ENCODE measurements around the gene OVOL1.
"Not testable (repeated sequence)": the region's sequence is repeated elsewhere in the genome, so short reads cannot be mapped to it uniquely, and the experiment has no call there.

OVOL1 gene

DNA sequence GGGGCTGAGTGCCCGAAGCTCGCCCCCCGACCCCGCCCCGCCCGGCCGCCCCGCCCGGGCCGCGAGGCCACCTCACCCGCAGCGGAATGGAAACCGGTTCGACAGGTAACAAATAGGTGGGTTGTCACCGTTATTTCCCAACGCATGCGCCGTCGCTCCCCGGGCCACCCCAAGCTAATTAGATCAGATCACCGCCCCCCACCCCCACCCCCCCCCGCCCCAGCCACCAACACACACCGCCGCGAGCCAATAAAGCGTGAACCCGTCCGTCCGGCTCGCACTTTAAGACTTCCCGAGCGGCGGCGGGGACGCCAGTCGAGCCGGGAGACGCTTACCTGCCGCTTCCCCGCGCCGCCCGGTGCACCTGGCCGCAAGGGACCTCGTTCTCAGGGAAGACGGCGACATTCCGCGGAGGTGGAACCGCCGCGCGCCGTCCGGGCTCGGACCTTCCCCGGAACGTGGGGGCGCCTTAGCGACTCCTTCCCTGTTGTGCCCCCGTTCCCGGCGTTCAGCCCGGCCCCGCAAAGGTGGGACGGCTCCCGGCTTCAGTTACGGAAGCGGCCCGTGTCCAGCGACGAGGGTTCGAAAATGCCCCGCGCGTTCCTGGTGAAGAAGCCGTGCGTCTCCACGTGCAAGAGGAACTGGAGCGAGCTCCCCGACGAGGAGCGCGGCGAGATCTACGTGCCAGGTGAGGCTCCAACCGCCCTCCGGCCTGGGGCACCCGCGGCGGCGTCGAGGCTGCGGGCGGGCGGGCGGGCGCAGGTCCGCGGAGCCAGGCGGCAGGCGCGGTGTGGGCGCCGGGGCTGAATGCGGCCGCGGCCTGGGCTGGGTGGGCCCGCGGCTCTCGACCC lies at the start of gene OVOL1:
TSS of gene OVOL1 (plus strand) at position 278 of the 851 bp plus-strand sequence. CDS start at position 589, 311 bp downstream.
- Histone ChIP-seq H3K4me3 (peak within 1 kb of the TSS; percentile 66), H3K27ac (no peak within 1 kb of the TSS), H3K9ac (no peak within 1 kb of the TSS; the same call in 1 of the 2 replicates), H4K20me1 (peaks cover 26% of the 10 kb centered on the region), H3K36me3 (no peaks in the 10 kb centered on the region), H3K9me3 (no peaks in the 10 kb centered on the region), H3K27me3 (peaks cover 83% of the 10 kb centered on the region), H3K4me1 (peaks cover 58% of the 10 kb centered on the region), H3K4me2 (peak within 1 kb of the TSS; percentile 98)
- no peak for TF ChIP-seq Cebpa-rat (IDR thresholded peaks at IDR 0.05)

DNA sequence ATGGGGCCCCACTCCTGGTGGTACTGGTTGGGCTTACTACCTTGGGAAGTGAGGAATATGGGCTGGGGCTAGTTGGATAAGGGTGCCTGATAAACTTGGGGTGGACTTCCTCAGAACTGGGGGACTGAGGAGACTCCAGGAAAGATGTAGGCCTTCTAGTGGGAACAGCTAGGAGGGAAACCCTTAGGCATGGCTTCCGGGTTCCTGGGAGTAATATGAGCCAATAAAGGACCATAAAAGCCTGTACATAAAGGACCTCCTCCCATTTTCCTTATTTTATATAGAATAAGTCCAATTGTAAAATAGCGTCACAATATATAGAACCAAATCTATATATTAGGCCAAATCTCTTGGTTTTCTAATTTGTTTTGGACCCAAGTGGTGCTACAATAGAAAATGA lies 47.8 kb upstream of the OVOL1 start:
- no peaks in the 10 kb centered on the region for H3K27me3 ChIP-seq
- no peaks in the 10 kb centered on the region for H4K20me1 ChIP-seq
- no peak overlapping the region for H3K27ac ChIP-seq
- no peak overlapping the region for H3K9ac ChIP-seq
- H3K36me3 ChIP-seq = no peaks in the 10 kb centered on the region
- no peaks in the 10 kb centered on the region for H3K4me1 ChIP-seq
- TF ChIP-seq Cebpa-rat (IDR thresholded peaks at IDR 0.05) = no peak
- no peak overlapping the region for H3K4me3 ChIP-seq
- peaks cover 35% of the 10 kb centered on the region for H3K9me3 ChIP-seq
- no peak overlapping the region for H3K4me2 ChIP-seq

DNA sequence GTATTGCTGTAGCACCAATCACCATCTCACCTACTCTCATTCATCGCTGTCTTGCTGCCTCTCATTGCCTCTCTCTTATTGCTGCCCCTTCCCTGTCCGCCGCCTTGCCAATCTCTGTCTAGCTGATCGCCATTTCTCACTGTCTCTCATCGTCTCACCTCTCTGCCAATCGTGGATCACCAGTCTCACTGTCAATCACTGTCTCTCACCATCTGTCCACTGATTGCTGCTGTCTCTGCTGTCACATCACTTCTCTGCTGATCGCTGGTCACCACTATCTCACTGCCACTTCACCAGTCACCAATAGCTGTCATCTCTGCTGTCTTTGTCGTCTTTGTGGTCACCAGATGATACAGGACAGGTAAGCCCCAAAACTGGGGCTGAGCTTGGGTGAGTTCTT lies 45.7 kb upstream of the OVOL1 start:
- no peak for TF ChIP-seq Cebpa-rat (IDR thresholded peaks at IDR 0.05)
- no peaks in the 10 kb centered on the region for H4K20me1 ChIP-seq
- H3K4me2 ChIP-seq = no peak overlapping the region
- H3K27ac ChIP-seq = no peak overlapping the region
- H3K27me3 ChIP-seq = no peaks in the 10 kb centered on the region
- H3K9ac ChIP-seq = no peak overlapping the region
- H3K9me3 ChIP-seq = peaks cover 28% of the 10 kb centered on the region
- H3K4me1 ChIP-seq = no peaks in the 10 kb centered on the region
- H3K36me3 ChIP-seq = no peaks in the 10 kb centered on the region
- H3K4me3 ChIP-seq = no peak overlapping the region

DNA sequence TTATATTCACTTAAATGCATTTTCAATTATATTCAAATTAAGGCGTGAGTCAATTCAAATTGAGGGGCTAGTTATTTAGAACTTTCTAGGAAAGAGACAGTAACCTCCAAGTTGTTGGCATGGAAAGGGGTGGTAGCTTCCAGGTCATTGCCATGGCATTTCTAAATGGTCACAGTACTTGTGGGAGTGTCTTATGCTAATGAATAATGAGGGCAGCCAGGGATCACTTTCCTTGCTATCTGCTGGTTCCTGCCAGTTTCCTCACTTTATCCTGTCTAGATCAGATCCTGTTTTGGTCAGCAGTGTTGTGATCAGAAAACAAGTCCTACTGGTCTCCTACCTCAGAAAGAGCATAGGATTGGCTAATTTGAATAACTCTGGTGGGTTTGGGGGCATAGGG lies 44.5 kb upstream of the OVOL1 start:
- H3K36me3 ChIP-seq = no peaks in the 10 kb centered on the region
- no peak overlapping the region for H3K4me3 ChIP-seq
- no peak overlapping the region for H3K27ac ChIP-seq
- TF ChIP-seq Cebpa-rat (IDR thresholded peaks at IDR 0.05) = no peak
- H3K27me3 ChIP-seq = no peaks in the 10 kb centered on the region
- H3K9ac ChIP-seq = no peak overlapping the region
- no peaks in the 10 kb centered on the region for H3K4me1 ChIP-seq
- no peak overlapping the region for H3K4me2 ChIP-seq
- H3K9me3 ChIP-seq = peaks cover 17% of the 10 kb centered on the region
- H4K20me1 ChIP-seq = no peaks in the 10 kb centered on the region

DNA sequence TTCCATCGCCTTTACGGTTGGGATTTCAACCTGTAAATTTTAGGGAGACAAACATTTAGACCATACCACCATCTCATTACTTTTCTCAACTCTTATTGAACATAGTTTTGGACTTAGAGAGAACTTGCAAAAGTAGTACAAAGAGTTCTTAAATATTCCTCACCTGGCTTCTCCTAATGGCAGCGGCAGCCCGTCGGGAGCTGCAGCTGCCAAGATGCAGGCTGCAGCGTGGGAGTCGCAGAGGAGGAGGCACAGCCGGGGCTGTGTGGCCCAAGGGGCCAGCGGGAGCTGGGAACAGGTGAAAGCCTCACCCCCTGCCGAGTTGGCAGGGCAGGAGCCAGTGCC lies 43.2 kb upstream of the OVOL1 start:
- Histone ChIP-seq H3K27ac (no peak overlapping the region), H3K36me3 (no peaks in the 10 kb centered on the region), H3K4me1 (no peaks in the 10 kb centered on the region), H4K20me1 (no peaks in the 10 kb centered on the region), H3K9me3 (peaks cover 4% of the 10 kb centered on the region), H3K9ac (no peak overlapping the region), H3K4me3 (no peak overlapping the region), H3K4me2 (no peak overlapping the region), H3K27me3 (no peaks in the 10 kb centered on the region)
- TF ChIP-seq Cebpa-rat (IDR thresholded peaks at IDR 0.05) = no peak

DNA sequence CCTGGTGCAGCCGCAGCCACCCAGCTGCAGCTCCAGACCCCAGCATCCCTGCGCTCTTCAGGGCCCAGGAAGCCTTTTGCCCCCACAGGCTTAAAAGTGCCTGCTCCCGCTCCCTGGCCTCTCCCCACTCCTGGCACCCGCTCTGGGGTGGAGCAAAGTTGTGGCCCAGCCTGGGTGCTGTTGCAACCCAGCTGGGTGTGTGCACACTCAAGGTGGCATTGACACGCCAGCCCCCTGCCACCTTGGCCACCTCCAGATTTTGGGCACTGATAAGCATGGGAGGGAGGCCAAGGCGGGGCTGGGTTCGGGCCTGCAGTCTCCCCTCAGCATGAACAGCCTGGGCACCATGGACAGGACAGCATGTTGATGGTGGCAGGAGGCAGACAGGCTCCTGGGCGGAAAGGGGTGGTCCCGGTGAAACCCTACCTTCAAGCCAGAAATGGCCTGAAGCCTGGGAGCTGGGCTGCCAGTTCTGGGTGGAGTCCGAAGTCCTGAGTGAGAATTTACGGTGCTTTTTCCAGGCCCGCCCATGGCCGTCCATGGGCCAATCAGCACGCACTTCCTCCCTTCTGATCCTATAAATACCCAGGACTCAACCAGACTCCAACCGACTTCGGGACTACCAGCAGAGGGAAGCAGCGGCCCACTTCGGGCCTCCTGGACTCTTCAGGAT lies 42.7 kb upstream of the OVOL1 start:
- TF ChIP-seq Cebpa-rat (IDR thresholded peaks at IDR 0.05) = no peak
- H3K4me1 ChIP-seq = no peaks in the 10 kb centered on the region
- no peaks in the 10 kb centered on the region for H3K36me3 ChIP-seq
- H3K4me3 ChIP-seq = no peak overlapping the region
- H3K4me2 ChIP-seq = no peak overlapping the region
- no peak overlapping the region for H3K27ac ChIP-seq
- no peaks in the 10 kb centered on the region for H4K20me1 ChIP-seq
- peaks cover under 1% of the 10 kb centered on the region; the same call in 1 of the 2 replicates for H3K9me3 ChIP-seq
- no peaks in the 10 kb centered on the region for H3K27me3 ChIP-seq
- H3K9ac ChIP-seq = no peak overlapping the region

DNA sequence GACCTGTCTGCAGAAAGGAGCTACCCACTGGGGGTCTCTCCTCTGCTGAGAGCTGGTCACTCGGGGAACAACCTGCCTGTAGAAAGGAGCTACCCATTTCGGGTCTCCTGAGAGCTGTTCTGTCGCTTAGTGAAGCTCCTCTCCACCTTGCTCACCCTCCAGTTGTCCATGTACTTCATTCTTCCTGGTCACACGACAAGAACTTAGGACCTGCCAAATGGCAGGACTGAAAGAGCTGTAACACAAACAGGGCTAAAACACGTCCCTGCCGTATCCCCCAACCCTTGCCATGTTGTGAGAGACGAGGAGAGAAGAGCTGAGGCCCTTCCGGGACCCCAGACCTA lies 42.2 kb upstream of the OVOL1 start:
- Histone ChIP-seq H3K36me3 (no peaks in the 10 kb centered on the region), H3K4me2 (no peak overlapping the region), H3K4me1 (no peaks in the 10 kb centered on the region), H3K9ac (no peak overlapping the region), H3K9me3 (no peaks in the 10 kb centered on the region; the same call in 1 of the 2 replicates), H4K20me1 (no peaks in the 10 kb centered on the region), H3K27ac (no peak overlapping the region), H3K4me3 (no peak overlapping the region), H3K27me3 (no peaks in the 10 kb centered on the region)
- no peak for TF ChIP-seq Cebpa-rat (IDR thresholded peaks at IDR 0.05)

DNA sequence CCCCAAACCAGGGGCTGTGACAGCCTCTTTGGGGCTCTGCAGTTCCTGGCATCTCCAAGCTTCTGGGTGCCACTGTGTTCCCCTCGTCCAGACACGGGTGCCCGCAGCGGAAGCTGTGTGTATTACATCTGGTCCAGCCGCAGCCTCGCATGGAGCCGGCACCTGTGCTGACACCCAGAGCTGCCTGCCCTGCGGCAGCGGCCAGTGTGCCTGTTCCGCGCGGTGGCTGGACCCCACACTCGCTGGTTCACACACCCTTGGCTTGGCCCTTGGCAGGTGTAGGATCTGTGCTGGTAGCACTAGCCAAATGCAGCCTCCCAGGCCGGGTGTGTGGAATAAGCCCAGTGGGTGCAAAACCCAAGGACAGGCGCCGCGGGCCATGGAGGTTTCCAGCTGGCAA lies 41.8 kb upstream of the OVOL1 start:
- no peaks in the 10 kb centered on the region for H3K36me3 ChIP-seq
- no peak overlapping the region for H3K27ac ChIP-seq
- no peak overlapping the region for H3K9ac ChIP-seq
- H3K4me3 ChIP-seq = no peak overlapping the region
- H3K27me3 ChIP-seq = no peaks in the 10 kb centered on the region
- H4K20me1 ChIP-seq = no peaks in the 10 kb centered on the region
- TF ChIP-seq Cebpa-rat (IDR thresholded peaks at IDR 0.05) = no peak
- no peaks in the 10 kb centered on the region; the same call in 1 of the 2 replicates for H3K9me3 ChIP-seq
- no peak overlapping the region for H3K4me2 ChIP-seq
- H3K4me1 ChIP-seq = no peaks in the 10 kb centered on the region

DNA sequence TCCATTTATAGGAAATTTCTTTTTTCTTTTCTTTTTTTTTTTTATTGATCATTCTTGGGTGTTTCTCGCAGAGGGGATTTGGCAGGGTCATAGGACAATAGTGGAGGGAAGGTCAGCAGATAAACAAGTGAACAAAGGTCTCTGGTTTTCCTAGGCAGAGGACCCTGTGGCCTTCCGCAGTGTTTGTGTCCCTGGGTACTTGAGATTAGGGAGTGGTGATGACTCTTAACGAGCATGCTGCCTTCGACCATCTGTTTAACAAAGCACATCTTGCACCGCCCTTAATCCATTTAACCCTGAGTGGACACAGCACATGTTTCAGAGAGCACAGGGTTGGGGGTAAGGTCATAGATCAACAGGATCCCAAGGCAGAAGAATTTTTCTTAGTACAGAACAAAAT lies 24.7 kb upstream of the OVOL1 start:
- H3K4me3 ChIP-seq, H3K4me2 ChIP-seq, H3K27ac ChIP-seq, H3K9me3 ChIP-seq, H3K36me3 ChIP-seq, H3K9ac ChIP-seq, H3K27me3 ChIP-seq, H4K20me1 ChIP-seq, H3K4me1 ChIP-seq: not testable (repeated sequence)

DNA sequence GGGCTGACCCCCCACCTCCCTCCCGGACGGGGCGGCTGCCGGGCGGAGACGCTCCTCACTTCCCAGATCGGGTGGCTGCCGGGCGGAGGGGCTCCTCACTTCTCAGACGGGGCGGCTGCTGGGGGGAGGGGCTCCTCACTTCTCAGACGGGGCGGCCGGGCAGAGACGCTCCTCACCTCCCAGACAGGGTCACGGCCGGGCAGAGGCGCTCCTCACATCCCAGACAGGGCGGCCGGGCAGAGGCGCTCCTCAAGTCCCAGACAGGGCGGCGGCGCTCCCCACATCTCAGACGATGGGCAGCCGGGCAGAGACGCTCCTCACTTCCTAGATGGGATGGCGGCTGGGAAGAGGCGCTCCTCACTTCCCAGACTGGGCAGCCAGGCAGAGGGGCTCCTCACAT lies 24.0 kb upstream of the OVOL1 start:
- not testable (repeated sequence) for H4K20me1 ChIP-seq, H3K27ac ChIP-seq, H3K4me2 ChIP-seq, H3K9me3 ChIP-seq, H3K36me3 ChIP-seq, H3K4me3 ChIP-seq, H3K27me3 ChIP-seq, H3K9ac ChIP-seq, H3K4me1 ChIP-seq

All from BLaER1 (cell line).